Measurements from ENCODE around the gene NDFIP1. TPM values are rescaled to one million over a fixed set of nuclear protein-coding genes. Genes with fewer than 3 reads are reported as not detected.
A peak's percentile ranks its signal among the peaks of the same experiment; 100 is the strongest.

NDFIP1 gene
- total RNA-seq, 4 donors from 2014 or later: 19.1 to 92.2 (median 65.6) TPM

DNA sequence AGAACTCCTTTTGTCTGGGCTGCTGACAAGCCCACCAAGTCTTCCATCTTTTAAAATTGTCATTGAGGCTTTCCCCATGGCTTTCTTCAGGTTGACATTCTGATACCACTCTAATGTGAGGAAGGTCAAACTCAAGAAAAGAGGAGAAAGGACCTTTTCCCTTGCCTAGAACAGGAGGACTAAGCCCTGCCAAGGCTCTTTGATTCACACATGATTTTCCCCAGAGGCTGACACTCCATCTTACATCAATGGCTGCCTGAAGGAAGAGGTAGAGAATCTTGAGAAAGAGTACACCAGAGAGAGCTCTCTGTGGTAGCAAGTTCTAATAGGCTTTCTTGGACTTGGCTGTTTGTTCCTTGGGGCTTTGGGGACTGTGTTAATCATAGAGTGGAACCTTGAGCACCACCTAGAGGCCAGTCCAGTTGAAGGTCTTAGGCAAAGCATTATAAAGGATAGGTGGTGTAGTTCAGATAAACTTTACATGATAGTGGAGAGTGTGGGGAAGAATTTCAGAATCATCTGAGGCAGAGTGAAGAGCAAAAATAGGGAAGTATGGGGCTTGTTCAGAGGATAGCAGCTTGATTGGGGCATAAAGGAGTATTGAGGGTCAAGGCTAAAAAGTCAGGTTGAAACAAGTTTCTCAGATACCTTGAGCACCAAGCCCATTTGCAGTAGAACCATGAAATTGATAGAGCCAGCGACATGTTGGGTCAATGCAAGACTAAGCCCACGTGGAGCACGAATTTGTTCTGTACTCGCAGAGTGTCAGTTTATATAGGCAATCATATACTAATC lies 36.7 kb downstream of the NDFIP1 start:
- in situ Hi-C loops (cut with MboI; ENCODE audit: low pct_ligation_motif_present in 1 of 4, low pct_unique_long_range_greater_than_20kb in 1 of 4, low sequenced_read_pairs in 3 of 4): loop anchor here in 3 of 4 donors (10.0 to 25.0 kb wide), 2 partner anchors 141 to 458 kb away; partner anchors contain the start of gene ARAP3 (in 3 of the 3)
- H3K9me3 ChIP-seq: no peaks in the 10 kb centered on the region
- WGBS, 2 donors (ENCODE audit: low coverage in 1 of 2): 79 to 87% methylated on average over 4 of the region's 4 CpGs
- H3K4me1 ChIP-seq: no peaks in the 10 kb centered on the region
- TF ChIP-seq CTCF (IDR thresholded peaks at IDR 0.05) (peak; percentile 56 to 71 (median 65)), POLR2AphosphoS5 (IDR thresholded peaks at IDR 0.05) (no peak), POLR2A (IDR thresholded peaks at IDR 0.05) (no peak), EP300 (IDR thresholded peaks at IDR 0.05; ENCODE audit: low read depth) (no peak)
- intact Hi-C loops (cut with DNase I; ENCODE audit: low total_unique reads): loop anchor here (10.0 kb wide), 1 partner anchor 131 kb away; the partner anchor contains the start of gene GNPDA1
- DNase-seq: peak; percentile 61
- H3K27ac ChIP-seq: no peak overlapping the region
- H3K27me3 ChIP-seq: no peaks in the 10 kb centered on the region
- no peak overlapping the region for H3K4me3 ChIP-seq
- H3K36me3 ChIP-seq: peaks cover 0 to 46% (median 12%) of the 10 kb centered on the region in 4 donors

GRCh38 chr5:142149363-142149762 lies 40.8 kb downstream of the NDFIP1 start:
- DNase-seq: no peak
- no peaks in the 10 kb centered on the region for H3K9me3 ChIP-seq
- no peak overlapping the region for H3K27ac ChIP-seq
- H3K27me3 ChIP-seq: no peaks in the 10 kb centered on the region
- TF ChIP-seq POLR2A (IDR thresholded peaks at IDR 0.05) (no peak), EP300 (IDR thresholded peaks at IDR 0.05; ENCODE audit: low read depth) (no peak), POLR2AphosphoS5 (IDR thresholded peaks at IDR 0.05) (no peak), CTCF (IDR thresholded peaks at IDR 0.05) (no peak)
- no peak overlapping the region for H3K4me3 ChIP-seq
- peaks cover 0 to 3% (median 0%) of the 10 kb centered on the region in 4 donors for H3K4me1 ChIP-seq
- intact Hi-C loops (cut with DNase I; ENCODE audit: low total_unique reads) (loop anchor here (10.0 kb wide), 1 partner anchor 135 kb away; the partner anchor contains the start of gene GNPDA1), in situ Hi-C loops (cut with MboI; ENCODE audit: low pct_ligation_motif_present in 1 of 4, low pct_unique_long_range_greater_than_20kb in 1 of 4, low sequenced_read_pairs in 3 of 4) (loop anchor here in 3 of 4 donors (10.0 to 25.0 kb wide), 2 partner anchors 145 to 462 kb away; partner anchors contain the start of gene ARAP3 (in 3 of the 3))
- H3K36me3 ChIP-seq: peaks cover 0 to 33% (median 9%) of the 10 kb centered on the region in 4 donors
- WGBS, 2 donors (ENCODE audit: low coverage in 1 of 2): 80 to 81% methylated on average over 1 of the region's 1 CpG

GRCh38 chr5:142150431-142150830 lies 41.9 kb downstream of the NDFIP1 start:
- Histone ChIP-seq H3K4me3 (no peak overlapping the region), H3K27me3 (no peaks in the 10 kb centered on the region), H3K27ac (no peak overlapping the region), H3K9me3 (no peaks in the 10 kb centered on the region), H3K36me3 (peaks cover 0 to 25% (median 9%) of the 10 kb centered on the region in 4 donors), H3K4me1 (peaks cover 0 to 3% (median 0%) of the 10 kb centered on the region in 4 donors)
- 93 to 96% methylated on average over 8 of the region's 8 CpGs for WGBS, 2 donors (ENCODE audit: low coverage in 1 of 2)
- DNase-seq: no peak
- intact Hi-C loops (cut with DNase I; ENCODE audit: low total_unique reads): no loop called here
- in situ Hi-C loops (cut with MboI; ENCODE audit: low pct_ligation_motif_present in 1 of 4, low pct_unique_long_range_greater_than_20kb in 1 of 4, low sequenced_read_pairs in 3 of 4): loop anchor here in 3 of 4 donors (10.0 to 25.0 kb wide), 4 partner anchors 387 to 537 kb away; partner anchors contain the start of gene FGF1 (in 1 of the 3)
- TF ChIP-seq POLR2AphosphoS5 (IDR thresholded peaks at IDR 0.05): no peak
- TF ChIP-seq POLR2A (IDR thresholded peaks at IDR 0.05): no peak
- TF ChIP-seq EP300 (IDR thresholded peaks at IDR 0.05; ENCODE audit: low read depth): no peak
- no peak for TF ChIP-seq CTCF (IDR thresholded peaks at IDR 0.05)

All from transverse colon (tissue), 4 donors.